Measurements from ENCODE around the gene WDR4. TPM values are rescaled to one million over a fixed set of nuclear protein-coding genes. Genes with fewer than 3 reads are reported as not detected.
"Not testable (repeated sequence)": the region's sequence is repeated elsewhere in the genome, so short reads cannot be mapped to it uniquely, and the experiment has no call there.

Gene WDR4
- total and polyA plus RNA-seq, 5 donors from 2014 or later = 5.7 to 18.4 (median 7.8) TPM

DNA sequence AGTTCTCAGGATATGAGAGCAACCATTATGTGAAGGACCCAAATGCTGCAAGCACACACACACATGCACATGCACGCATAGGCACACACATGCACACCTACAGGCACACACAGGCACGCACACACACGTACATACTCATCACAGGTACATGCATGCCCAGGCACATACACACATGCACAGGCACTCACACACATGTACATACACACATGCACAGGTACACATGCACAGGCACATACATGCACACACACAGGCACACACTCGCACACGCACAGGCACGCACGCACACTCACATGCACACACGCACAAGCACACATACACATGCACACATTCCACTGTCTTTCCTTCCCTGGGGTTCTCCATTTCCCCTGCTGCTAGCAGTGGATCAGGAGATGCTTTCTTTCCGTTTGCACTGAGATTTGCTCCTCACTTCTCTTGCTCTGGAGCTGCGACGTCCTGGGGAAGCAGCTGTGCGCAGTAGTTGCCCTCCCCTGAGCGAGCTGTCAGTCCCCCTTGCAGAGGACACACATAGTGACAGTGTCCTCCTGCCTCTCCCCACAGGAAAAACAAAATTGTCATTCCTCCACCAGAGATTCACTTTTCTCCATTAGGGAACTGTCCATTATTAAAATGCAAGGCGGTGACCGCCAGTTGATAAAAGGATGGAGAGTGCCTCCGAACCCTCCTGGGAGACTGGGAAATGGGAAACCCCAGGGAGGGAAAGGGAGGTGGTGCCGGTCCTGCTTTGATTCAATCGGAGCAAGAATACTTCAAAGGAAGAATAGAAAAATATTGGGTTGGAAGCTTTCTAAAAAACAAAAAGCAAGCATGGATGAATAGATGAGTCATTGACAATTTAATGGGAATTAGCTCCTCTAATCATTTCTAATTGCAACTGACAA is 69.5 kb downstream of the WDR4 start:
- peak overlapping the region in 1 of 3 donors; percentile 62 for H3K27ac Mint-ChIP-seq
- no peaks in the 10 kb centered on the region for H3K27me3 ChIP-seq (ENCODE audit: control insufficient read depth, insufficient read depth, low read length)
- H3K4me1 Mint-ChIP-seq = peaks cover 0 to 7% (median 4%) of the 10 kb centered on the region in 4 donors
- no peaks in the 10 kb centered on the region for H3K9me3 ChIP-seq (ENCODE audit: control insufficient read depth in 2 of 2, low read length in 2 of 2)
- no peak overlapping the region for H3K27ac ChIP-seq (ENCODE audit: insufficient read depth, low read length, poor library complexity, severe bottlenecking)
- H3K4me3 Mint-ChIP-seq = no peak overlapping the region
- ATAC-seq (ENCODE audit: low read depth in 2 of 2) (no peak), DNase-seq (no peak)
- no peaks in the 10 kb centered on the region for H3K36me3 ChIP-seq (ENCODE audit: control insufficient read depth, insufficient read depth, low read length)
- H3K36me3 Mint-ChIP-seq = peaks cover 5% of the 10 kb centered on the region
- no peak overlapping the region for H3K4me3 ChIP-seq (ENCODE audit: low read depth, low read length)
- H3K9me3 Mint-ChIP-seq = no peaks in the 10 kb centered on the region
- no peaks in the 10 kb centered on the region for H3K4me1 ChIP-seq (ENCODE audit: control insufficient read depth, insufficient read depth, low read length, poor library complexity, severe bottlenecking)
- H3K27me3 Mint-ChIP-seq = peaks cover 4% of the 10 kb centered on the region

DNA sequence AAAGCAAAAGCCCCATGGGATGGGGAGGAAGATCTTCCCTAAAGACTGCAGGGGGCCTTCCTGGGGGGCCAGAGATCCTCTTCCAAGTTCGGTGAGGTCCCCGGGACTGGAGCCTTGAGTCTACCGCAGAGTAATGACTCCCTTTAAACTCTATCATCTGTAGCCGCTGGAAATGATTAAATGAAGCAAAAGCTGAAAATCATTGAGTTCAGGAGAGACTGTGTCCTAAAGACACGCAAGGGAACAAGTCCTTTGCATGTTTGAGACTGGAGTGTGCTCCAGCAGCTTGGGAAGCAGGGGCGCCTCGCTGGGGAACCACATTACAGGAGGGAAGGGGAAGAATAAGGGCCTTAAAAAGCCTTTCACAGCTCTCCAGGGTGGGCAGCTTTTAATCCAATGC is 70.2 kb downstream of the WDR4 start:
- DNase-seq = no peak
- Mint-ChIP-seq H3K4me3 (no peak overlapping the region), H3K36me3 (peaks cover 5% of the 10 kb centered on the region), H3K27ac (peak overlapping the region in 1 of 3 donors; percentile 38), H3K4me1 (peaks cover 0 to 7% (median 4%) of the 10 kb centered on the region in 4 donors), H3K9me3 (no peaks in the 10 kb centered on the region), H3K27me3 (peaks cover 5% of the 10 kb centered on the region)
- H3K4me1 ChIP-seq (ENCODE audit: control insufficient read depth, insufficient read depth, low read length, poor library complexity, severe bottlenecking) = no peaks in the 10 kb centered on the region
- H3K9me3 ChIP-seq (ENCODE audit: control insufficient read depth in 2 of 2, low read length in 2 of 2) = no peaks in the 10 kb centered on the region
- no peaks in the 10 kb centered on the region for H3K27me3 ChIP-seq (ENCODE audit: control insufficient read depth, insufficient read depth, low read length)
- H3K4me3 ChIP-seq (ENCODE audit: low read depth, low read length) = no peak overlapping the region
- no peaks in the 10 kb centered on the region for H3K36me3 ChIP-seq (ENCODE audit: control insufficient read depth, insufficient read depth, low read length)
- no peak for ATAC-seq (ENCODE audit: low read depth in 2 of 2)
- no peak overlapping the region for H3K27ac ChIP-seq (ENCODE audit: insufficient read depth, low read length, poor library complexity, severe bottlenecking)

DNA sequence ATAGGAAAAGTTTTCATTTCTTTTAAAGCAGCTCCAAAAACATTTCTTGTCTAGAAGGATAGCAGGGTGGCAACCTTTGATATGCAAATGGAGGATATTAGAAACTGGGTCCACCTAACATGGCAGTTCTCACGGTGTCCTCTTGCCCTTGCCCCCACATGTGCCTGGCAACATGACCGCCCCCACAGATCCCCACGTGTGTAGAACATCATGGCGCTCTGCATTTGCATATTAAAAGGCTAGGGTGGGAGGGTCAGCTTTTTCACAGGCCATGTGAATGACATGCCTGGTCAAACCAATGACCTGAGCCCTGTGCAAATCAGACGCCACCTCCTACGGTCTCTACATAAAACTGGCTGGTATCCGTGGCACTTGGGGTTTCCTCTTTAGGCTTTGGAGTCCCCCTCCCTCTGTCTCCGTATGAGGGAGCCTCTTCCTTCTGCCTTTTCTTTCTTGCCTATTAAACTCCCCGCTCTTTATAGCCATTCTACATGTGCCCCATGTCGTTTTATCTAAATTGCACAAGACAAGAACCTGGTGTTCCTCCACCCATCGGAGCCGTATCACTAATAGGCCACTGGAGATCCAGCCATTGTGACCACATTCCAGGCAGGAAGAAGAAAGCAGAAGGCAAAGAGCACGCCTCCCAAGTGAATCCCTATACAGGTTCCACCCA is 71.3 kb downstream of the WDR4 start:
- Histone ChIP-seq H3K27me3 (ENCODE audit: control insufficient read depth, insufficient read depth, low read length) (no peaks in the 10 kb centered on the region), H3K27ac (ENCODE audit: insufficient read depth, low read length, poor library complexity, severe bottlenecking) (no peak overlapping the region), H3K4me1 (ENCODE audit: control insufficient read depth, insufficient read depth, low read length, poor library complexity, severe bottlenecking) (no peaks in the 10 kb centered on the region), H3K36me3 (ENCODE audit: control insufficient read depth, insufficient read depth, low read length) (no peaks in the 10 kb centered on the region), H3K9me3 (ENCODE audit: control insufficient read depth in 2 of 2, low read length in 2 of 2) (no peaks in the 10 kb centered on the region), H3K4me3 (ENCODE audit: low read depth, low read length) (no peak overlapping the region)
- Mint-ChIP-seq H3K4me1 (peaks cover 0 to 4% (median 2%) of the 10 kb centered on the region in 4 donors), H3K36me3 (peaks cover 5% of the 10 kb centered on the region), H3K27ac (peak overlapping the region in 1 of 3 donors; percentile 15), H3K9me3 (no peaks in the 10 kb centered on the region), H3K4me3 (no peak overlapping the region), H3K27me3 (peaks cover 5% of the 10 kb centered on the region)
- ATAC-seq (ENCODE audit: low read depth in 2 of 2) (no peak), DNase-seq (no peak)

DNA sequence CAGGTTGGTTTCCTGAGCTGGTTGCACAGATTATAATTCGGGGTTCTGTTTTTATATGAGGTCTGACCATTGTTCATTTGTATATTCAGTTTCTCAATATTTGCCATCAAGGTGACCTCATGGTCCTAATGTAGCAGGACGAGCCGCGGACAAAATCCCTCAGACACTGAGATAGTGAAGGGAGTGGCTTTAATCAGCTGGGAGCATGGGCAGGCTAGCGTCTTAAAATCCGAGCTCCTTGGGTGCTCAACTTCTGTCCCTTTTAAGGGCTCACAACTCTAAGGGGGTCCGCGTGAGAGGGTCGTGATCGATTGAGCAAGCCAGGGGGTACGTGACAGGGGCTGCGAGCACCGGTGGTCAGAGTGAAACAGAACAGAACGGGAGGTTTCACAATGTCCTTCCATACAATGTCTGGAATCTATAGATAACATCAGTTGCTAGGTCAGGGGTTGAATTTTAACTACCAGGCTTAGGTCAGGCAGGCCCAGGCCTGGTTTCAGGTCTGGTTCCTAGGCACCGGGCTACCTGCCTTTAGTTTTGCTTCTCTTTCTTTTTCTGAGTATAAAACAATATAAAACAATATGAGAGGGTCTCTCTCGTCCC is 71.9 kb downstream of the WDR4 start:
- H3K36me3 ChIP-seq (ENCODE audit: control insufficient read depth, insufficient read depth, low read length); DNase-seq; H3K36me3 Mint-ChIP-seq; H3K9me3 Mint-ChIP-seq; H3K4me3 ChIP-seq (ENCODE audit: low read depth, low read length); H3K27ac Mint-ChIP-seq; H3K27me3 Mint-ChIP-seq; ATAC-seq (ENCODE audit: low read depth in 2 of 2); H3K9me3 ChIP-seq (ENCODE audit: control insufficient read depth in 2 of 2, low read length in 2 of 2); H3K27ac ChIP-seq (ENCODE audit: insufficient read depth, low read length, poor library complexity, severe bottlenecking); H3K4me1 ChIP-seq (ENCODE audit: control insufficient read depth, insufficient read depth, low read length, poor library complexity, severe bottlenecking); H3K27me3 ChIP-seq (ENCODE audit: control insufficient read depth, insufficient read depth, low read length); H3K4me1 Mint-ChIP-seq; H3K4me3 Mint-ChIP-seq: not testable (repeated sequence)

- Histone ChIP-seq H3K36me3 (ENCODE audit: control insufficient read depth, insufficient read depth, low read length) (no peaks in the 10 kb centered on the region), H3K27me3 (ENCODE audit: control insufficient read depth, insufficient read depth, low read length) (no peaks in the 10 kb centered on the region), H3K27ac (ENCODE audit: insufficient read depth, low read length, poor library complexity, severe bottlenecking) (no peak overlapping the region), H3K4me1 (ENCODE audit: control insufficient read depth, insufficient read depth, low read length, poor library complexity, severe bottlenecking) (no peaks in the 10 kb centered on the region), H3K4me3 (ENCODE audit: low read depth, low read length) (no peak overlapping the region), H3K9me3 (ENCODE audit: control insufficient read depth in 2 of 2, low read length in 2 of 2) (no peaks in the 10 kb centered on the region)
- Mint-ChIP-seq H3K4me3 (no peak overlapping the region), H3K9me3 (no peaks in the 10 kb centered on the region), H3K27me3 (peaks cover 5% of the 10 kb centered on the region), H3K36me3 (peaks cover 5% of the 10 kb centered on the region), H3K27ac (no peak overlapping the region), H3K4me1 (peaks cover 0 to 2% (median 0%) of the 10 kb centered on the region in 4 donors)
- DNase-seq (no peak), ATAC-seq (ENCODE audit: low read depth in 2 of 2) (no peak)
These were observed 72.7 kb downstream of the WDR4 start for GRCh38 chr21:42806509-42807140.

DNA sequence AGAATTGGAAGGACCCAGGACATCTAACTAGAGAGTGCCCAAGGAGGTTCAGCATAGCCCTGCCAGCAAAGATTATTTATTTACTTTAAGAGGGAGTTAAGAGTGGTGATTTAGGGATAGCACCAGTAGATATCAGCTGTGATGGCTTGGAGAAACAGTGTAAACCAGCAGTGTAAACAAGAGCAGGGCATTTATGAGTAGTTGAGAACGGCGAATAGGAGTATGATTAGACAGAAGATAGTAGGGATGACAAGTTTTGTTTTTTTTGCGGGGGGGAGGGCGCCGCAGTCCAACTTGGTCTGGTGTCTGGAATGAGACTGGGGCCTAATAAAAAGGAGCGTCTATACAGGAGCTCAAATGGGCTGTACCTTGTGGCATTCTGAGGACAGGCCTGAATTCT is 77.7 kb downstream of the WDR4 start:
- H3K9me3 ChIP-seq (ENCODE audit: control insufficient read depth in 2 of 2, low read length in 2 of 2); H3K27me3 ChIP-seq (ENCODE audit: control insufficient read depth, insufficient read depth, low read length); H3K36me3 ChIP-seq (ENCODE audit: control insufficient read depth, insufficient read depth, low read length); H3K4me3 Mint-ChIP-seq; H3K4me1 ChIP-seq (ENCODE audit: control insufficient read depth, insufficient read depth, low read length, poor library complexity, severe bottlenecking); H3K4me3 ChIP-seq (ENCODE audit: low read depth, low read length); H3K36me3 Mint-ChIP-seq; H3K27ac ChIP-seq (ENCODE audit: insufficient read depth, low read length, poor library complexity, severe bottlenecking); H3K27me3 Mint-ChIP-seq; ATAC-seq (ENCODE audit: low read depth in 2 of 2); DNase-seq; H3K9me3 Mint-ChIP-seq; H3K27ac Mint-ChIP-seq: not testable (repeated sequence)
- peaks cover 5 to 14% (median 9%) of the 10 kb centered on the region in 4 donors for H3K4me1 Mint-ChIP-seq

- H3K27ac Mint-ChIP-seq = peak overlapping the region in 1 of 3 donors; percentile 22
- no peak for DNase-seq
- Histone ChIP-seq H3K9me3 (ENCODE audit: control insufficient read depth in 2 of 2, low read length in 2 of 2) (no peaks in the 10 kb centered on the region), H3K27me3 (ENCODE audit: control insufficient read depth, insufficient read depth, low read length) (no peaks in the 10 kb centered on the region), H3K4me3 (ENCODE audit: low read depth, low read length) (no peak overlapping the region), H3K4me1 (ENCODE audit: control insufficient read depth, insufficient read depth, low read length, poor library complexity, severe bottlenecking) (no peaks in the 10 kb centered on the region), H3K36me3 (ENCODE audit: control insufficient read depth, insufficient read depth, low read length) (no peaks in the 10 kb centered on the region), H3K27ac (ENCODE audit: insufficient read depth, low read length, poor library complexity, severe bottlenecking) (no peak overlapping the region)
- peak in 1 of 2 donors; percentile 22 for ATAC-seq (ENCODE audit: low read depth in 2 of 2)
- H3K4me3 Mint-ChIP-seq = no peak overlapping the region
- peaks cover 5 to 14% (median 10%) of the 10 kb centered on the region in 4 donors for H3K4me1 Mint-ChIP-seq
- peaks cover 6% of the 10 kb centered on the region for H3K36me3 Mint-ChIP-seq
- peaks cover 3% of the 10 kb centered on the region for H3K27me3 Mint-ChIP-seq
- no peaks in the 10 kb centered on the region for H3K9me3 Mint-ChIP-seq
These were observed 79.4 kb downstream of the WDR4 start for GRCh38 chr21:42799948-42800347.
